NT2/D1 (cell line): ENCODE data around the gene PAPPA.

ENCODE experiments used
- SUZ12 ChIP-seq: IDR thresholded peaks from 2 replicates; pipeline ENCODE4 v1.6.1; 2011; ENCODE audit not compliant: insufficient read length, insufficient read depth; ENCODE audit errors: extremely low read depth
- YY1 ChIP-seq: IDR thresholded peaks from 2 replicates; pipeline ENCODE4 v1.6.1; 2011; ENCODE audit not compliant: insufficient read length, insufficient read depth
- ZNF274 ChIP-seq: IDR thresholded peaks from 2 replicates; pipeline ENCODE4 v1.6.1; 2011; ENCODE audit warnings: mild to moderate bottlenecking, low read depth, low read length

GRCh38 chr9:116156621-116157314, 3.2 kb downstream of the PAPPA start:
- no peak for TF ChIP-seq YY1
- no peak for TF ChIP-seq ZNF274
- no peak for TF ChIP-seq SUZ12
